ENCODE results near the gene INPP5E.

The INPP5E gene

GRCh38 chr9:136424750-136425362, 14.8 kb downstream of the INPP5E start:
- no peak for FAIRE-seq
- no peak for TF ChIP-seq CTCF (IDR thresholded peaks at IDR 0.05; ENCODE audit: insufficient read depth, missing control alignments)
- no peak for DNase-seq (ENCODE audit: insufficient read length, low spot score)

GRCh38 chr9:136423432-136424146, 16.1 kb downstream of the INPP5E start:
- FAIRE-seq (no peak), DNase-seq (ENCODE audit: insufficient read length, low spot score) (no peak)
- TF ChIP-seq CTCF (IDR thresholded peaks at IDR 0.05; ENCODE audit: insufficient read depth, missing control alignments) = no peak

GRCh38 chr9:136422876-136423275, 16.8 kb downstream of the INPP5E start:
- FAIRE-seq (no peak), DNase-seq (ENCODE audit: insufficient read length, low spot score) (no peak)
- no peak for TF ChIP-seq CTCF (IDR thresholded peaks at IDR 0.05; ENCODE audit: insufficient read depth, missing control alignments)

- DNase-seq (ENCODE audit: insufficient read length, low spot score) (no peak), FAIRE-seq (no peak)
- no peak for TF ChIP-seq CTCF (IDR thresholded peaks at IDR 0.05; ENCODE audit: insufficient read depth, missing control alignments)
These were observed 17.9 kb downstream of the INPP5E start for GRCh38 chr9:136421791-136422190.

- FAIRE-seq = no peak
- DNase-seq (ENCODE audit: insufficient read length, low spot score) = no peak
- no peak for TF ChIP-seq CTCF (IDR thresholded peaks at IDR 0.05; ENCODE audit: insufficient read depth, missing control alignments)
These were observed 20.6 kb downstream of the INPP5E start for GRCh38 chr9:136419092-136419420.

GRCh38 chr9:136418182-136419091, 21.2 kb downstream of the INPP5E start:
- no peak for DNase-seq (ENCODE audit: insufficient read length, low spot score)
- no peak for TF ChIP-seq CTCF (IDR thresholded peaks at IDR 0.05; ENCODE audit: insufficient read depth, missing control alignments)
- FAIRE-seq = no peak
